Measurements from ENCODE around the gene CSNK2B.

DNA sequence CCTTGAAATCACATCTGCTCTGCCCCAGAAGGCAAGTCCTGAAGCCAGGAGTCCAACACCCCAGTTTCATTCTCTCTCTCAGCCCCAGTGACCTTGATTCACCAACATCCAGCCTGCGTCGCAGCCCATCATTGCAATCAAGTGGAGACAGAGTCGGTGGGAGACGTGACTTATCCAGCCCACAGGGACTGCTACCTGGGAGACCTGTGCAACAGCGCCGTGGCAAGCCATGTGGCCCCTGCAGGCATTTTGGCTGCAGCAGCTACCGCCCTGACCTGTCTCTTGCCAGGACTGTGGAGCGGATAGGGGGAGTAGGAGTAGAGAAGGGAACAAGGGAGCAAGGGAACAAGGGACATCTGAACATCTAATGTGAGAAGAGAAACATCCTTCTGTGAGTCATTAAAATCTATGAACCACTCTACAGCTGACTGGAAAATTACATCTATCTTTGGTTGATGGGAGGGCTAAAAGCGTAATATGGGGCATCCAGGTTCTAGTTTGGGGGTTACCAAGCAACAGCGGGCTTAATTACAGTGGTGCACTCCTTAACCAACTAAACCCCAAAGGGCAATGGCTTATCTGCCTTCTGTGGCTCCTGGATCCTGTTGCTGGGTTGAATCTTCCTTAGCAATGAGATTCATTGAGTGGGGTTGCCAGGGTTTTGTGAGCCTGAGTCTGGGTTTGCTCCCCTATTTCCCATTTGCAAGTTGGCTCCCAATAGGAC is 51.8 kb downstream of the CSNK2B start:
- TF ChIP-seq, protein P1, sequence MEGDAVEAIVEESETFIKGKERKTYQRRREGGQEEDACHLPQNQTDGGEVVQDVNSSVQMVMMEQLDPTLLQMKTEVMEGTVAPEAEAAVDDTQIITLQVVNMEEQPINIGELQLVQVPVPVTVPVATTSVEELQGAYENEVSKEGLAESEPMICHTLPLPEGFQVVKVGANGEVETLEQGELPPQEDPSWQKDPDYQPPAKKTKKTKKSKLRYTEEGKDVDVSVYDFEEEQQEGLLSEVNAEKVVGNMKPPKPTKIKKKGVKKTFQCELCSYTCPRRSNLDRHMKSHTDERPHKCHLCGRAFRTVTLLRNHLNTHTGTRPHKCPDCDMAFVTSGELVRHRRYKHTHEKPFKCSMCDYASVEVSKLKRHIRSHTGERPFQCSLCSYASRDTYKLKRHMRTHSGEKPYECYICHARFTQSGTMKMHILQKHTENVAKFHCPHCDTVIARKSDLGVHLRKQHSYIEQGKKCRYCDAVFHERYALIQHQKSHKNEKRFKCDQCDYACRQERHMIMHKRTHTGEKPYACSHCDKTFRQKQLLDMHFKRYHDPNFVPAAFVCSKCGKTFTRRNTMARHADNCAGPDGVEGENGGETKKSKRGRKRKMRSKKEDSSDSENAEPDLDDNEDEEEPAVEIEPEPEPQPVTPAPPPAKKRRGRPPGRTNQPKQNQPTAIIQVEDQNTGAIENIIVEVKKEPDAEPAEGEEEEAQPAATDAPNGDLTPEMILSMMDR (IDR thresholded peaks at IDR 0.05), result no peak
- TF ChIP-seq POLR2A (IDR thresholded peaks at IDR 0.05), result no peak
